ENCODE results near the gene STX1A. TPM values are rescaled to one million over a fixed set of nuclear protein-coding genes. Genes with fewer than 3 reads are reported as not detected.

The STX1A gene
- total RNA-seq, 1 donor, result 27.9 TPM

- TF ChIP-seq CTCF (IDR thresholded peaks at IDR 0.05; ENCODE audit: insufficient read depth, low read length), result no peak
- peak overlapping the region; percentile 96 for H3K4me3 ChIP-seq (ENCODE audit: low read depth, low read length)
- peak; percentile 24 for DNase-seq (ENCODE audit: low read depth)
These were observed 35.4 kb downstream of the STX1A start for GRCh38 chr7:73683788-73684693.

GRCh38 chr7:73683056-73683787 lies 36.2 kb downstream of the STX1A start, which contains the start of the genes BUD23 and DNAJC30:
Gene BUD23 (plus strand): TSS chr7:73683597. CDS start chr7:73683626, 29 bp downstream.
Gene DNAJC30 (minus strand): TSS chr7:73683453. CDS start chr7:73683423, 30 bp downstream.
- DNase-seq (ENCODE audit: low read depth), result peak; percentile 94
- H3K4me3 ChIP-seq (ENCODE audit: low read depth, low read length), result peak within 1 kb of the TSS; percentile 96
- no peak for TF ChIP-seq CTCF (IDR thresholded peaks at IDR 0.05; ENCODE audit: insufficient read depth, low read length)

- DNase-seq (ENCODE audit: low read depth), result no peak
- TF ChIP-seq CTCF (IDR thresholded peaks at IDR 0.05; ENCODE audit: insufficient read depth, low read length), result no peak
- H3K4me3 ChIP-seq (ENCODE audit: low read depth, low read length), result peak overlapping the region; percentile 96
These were observed 36.8 kb downstream of the STX1A start for GRCh38 chr7:73682745-73683055.

GRCh38 chr7:73681031-73681430 lies 38.4 kb downstream of the STX1A start:
- peak overlapping the region; percentile 96 for H3K4me3 ChIP-seq (ENCODE audit: low read depth, low read length)
- TF ChIP-seq CTCF (IDR thresholded peaks at IDR 0.05; ENCODE audit: insufficient read depth, low read length), result no peak
- DNase-seq (ENCODE audit: low read depth), result peak; percentile 35

GRCh38 chr7:73680501-73680900 lies 39.0 kb downstream of the STX1A start:
- DNase-seq (ENCODE audit: low read depth), result no peak
- H3K4me3 ChIP-seq (ENCODE audit: low read depth, low read length), result no peak overlapping the region
- no peak for TF ChIP-seq CTCF (IDR thresholded peaks at IDR 0.05; ENCODE audit: insufficient read depth, low read length)

- no peak for DNase-seq (ENCODE audit: low read depth)
- H3K4me3 ChIP-seq (ENCODE audit: low read depth, low read length), result no peak overlapping the region
- no peak for TF ChIP-seq CTCF (IDR thresholded peaks at IDR 0.05; ENCODE audit: insufficient read depth, low read length)
These were observed 39.8 kb downstream of the STX1A start for GRCh38 chr7:73679709-73680108.

Data from fibroblast of the aortic adventitia (primary cell).